GM12891 (cell line): ENCODE measurements around the gene C12orf57.

Source experiments
- DNase-seq: peaks from one replicate; pipeline ENCODE4 v3.0.0; 2011; ENCODE audit warnings: low spot score; ENCODE audit not compliant: insufficient read length
- FAIRE-seq: peaks from 2 replicates; lab custom pipeline; 2011; peaks lifted over from hg19 to GRCh38; lab: Jason Lieb, UNC
- PAX5 ChIP-seq: IDR thresholded peaks from 2 replicates; pipeline ENCODE4 v1.6.1; 2011; ENCODE audit warnings: low read length, moderate library complexity, mild to moderate bottlenecking; ENCODE audit not compliant: insufficient read depth, severe bottlenecking
- POLR2A ChIP-seq: IDR thresholded peaks from 2 replicates; pipeline ENCODE4 v1.6.1; 2011; ENCODE audit warnings: low read depth, low read length, control low read depth
- POLR2AphosphoS5 ChIP-seq: IDR thresholded peaks from 2 replicates; pipeline ENCODE4 v1.6.1; 2011; ENCODE audit warnings: low read depth, low read length, control low read depth
- POU2F2 ChIP-seq: IDR thresholded peaks from 2 replicates; pipeline ENCODE4 v1.6.1; 2011; ENCODE audit warnings: low read depth, mild to moderate bottlenecking, control low read depth, low read length, moderate library complexity
- SPI1 ChIP-seq: IDR thresholded peaks from 2 replicates; pipeline ENCODE4 v1.6.1; 2011; ENCODE audit warnings: low read depth, low read length, control low read depth
- TAF1 ChIP-seq: IDR thresholded peaks from 2 replicates; pipeline ENCODE4 v1.6.1; 2011; ENCODE audit warnings: low read depth, low read length, control low read depth

Gene C12orf57

GRCh38 chr12:6946920-6947374 is 3.1 kb downstream of the C12orf57 start:
- no peak for FAIRE-seq
- peak; percentile 32; the same call in 1 of the 2 replicates for TF ChIP-seq SPI1
- no peak for TF ChIP-seq POLR2A
- no peak for TF ChIP-seq POLR2AphosphoS5
- TF ChIP-seq PAX5 = no peak
- TF ChIP-seq POU2F2 = no peak
- TF ChIP-seq TAF1 = no peak
- DNase-seq = no peak

- FAIRE-seq = peak; percentile 62
- no peak for DNase-seq
- TF ChIP-seq PAX5 (no peak), SPI1 (no peak)
Observed at GRCh38 chr12:6947615-6948014, 3.8 kb downstream of the C12orf57 start.

- no peak for TF ChIP-seq POLR2AphosphoS5
- no peak for TF ChIP-seq PAX5
- TF ChIP-seq POU2F2 = no peak
- no peak for TF ChIP-seq SPI1
- TF ChIP-seq POLR2A = no peak
- no peak for TF ChIP-seq TAF1
- DNase-seq = no peak
- FAIRE-seq = peak; percentile 94
Observed at GRCh38 chr12:6948873-6949594, 5.2 kb downstream of the C12orf57 start.

- FAIRE-seq (no peak), DNase-seq (no peak)
- no peak for TF ChIP-seq TAF1
- TF ChIP-seq POU2F2 = no peak
- TF ChIP-seq SPI1 = no peak
- no peak for TF ChIP-seq POLR2AphosphoS5
- no peak for TF ChIP-seq POLR2A
- no peak for TF ChIP-seq PAX5
Observed at GRCh38 chr12:6950401-6950801, 6.6 kb downstream of the C12orf57 start.

- TF ChIP-seq SPI1 (peak; percentile 56), TAF1 (peak; percentile 81), PAX5 (no peak), POU2F2 (0 out of 2 replicates have a peak, but pooled peaks have one; percentile 33), POLR2A (peak; percentile 53), POLR2AphosphoS5 (peak; percentile 75)
- peak; percentile 98 for FAIRE-seq
- no peak for DNase-seq
Observed at GRCh38 chr12:6950811-6951540, 7.2 kb downstream of the C12orf57 start, which contains the start of gene PTPN6. Gene PTPN6, plus strand, starts transcription at chr12:6951356. Its CDS starts 157 bp downstream, at chr12:6951513.

GRCh38 chr12:6951551-6952120 is 7.8 kb downstream of the C12orf57 start:
- TF ChIP-seq POU2F2 = 0 out of 2 replicates have a peak, but pooled peaks have one; percentile 7
- no peak; the same call in 1 of the 2 replicates for TF ChIP-seq TAF1
- no peak; the same call in 1 of the 2 replicates for TF ChIP-seq POLR2A
- 0 out of 2 replicates have a peak, but pooled peaks have one; percentile 12 for TF ChIP-seq POLR2AphosphoS5
- no peak for TF ChIP-seq SPI1
- no peak for TF ChIP-seq PAX5
- no peak for FAIRE-seq

GRCh38 chr12:6952121-6952862 is 8.5 kb downstream of the C12orf57 start:
- FAIRE-seq = no peak
- DNase-seq = no peak
- TF ChIP-seq SPI1 = no peak
- 0 out of 2 replicates have a peak, but pooled peaks have one; percentile 38 for TF ChIP-seq TAF1

More at GRCh38 chr12:6951551-6952120, 7.8 kb downstream of the C12orf57 start:
- no peak for DNase-seq

- FAIRE-seq (no peak), DNase-seq (no peak)
- TF ChIP-seq TAF1 (no peak), POLR2A (no peak; the same call in none of the 2 replicates), POU2F2 (no peak), PAX5 (no peak)
Observed at GRCh38 chr12:6952863-6953441, 9.1 kb downstream of the C12orf57 start.
